SK-N-SH treated with all-trans-retinoic acid at 6 μM for 48 hours (cell line): ENCODE data around the gene PARD3.

Source experiments
- CREB5 ChIP-seq: fragments of 250-450 bp; sonication (Bioruptor Pico); IDR thresholded peaks from 2 replicates; pipeline ENCODE4 v1.5.1; 2020; ENCODE audit warnings: low read depth, mild to moderate bottlenecking, moderate library complexity
- ESRRG ChIP-seq: fragments of 250-450 bp; sonication (Bioruptor Pico); IDR thresholded peaks from 2 replicates; pipeline ENCODE4 v1.6.1; 2021; ENCODE audit warnings: mild to moderate bottlenecking
- GLIS3 ChIP-seq: fragments of 250-450 bp; sonication (Bioruptor Pico); IDR thresholded peaks from 2 replicates; pipeline ENCODE4 v1.5.0; 2020; ENCODE audit warnings: mild to moderate bottlenecking, moderate library complexity
- OSR1 ChIP-seq: fragments of 250-450 bp; sonication (Bioruptor Pico); IDR thresholded peaks from 2 replicates; pipeline ENCODE4 v1.8.0; 2022; ENCODE audit warnings: moderate library complexity, mild to moderate bottlenecking, inconsistent platforms
- PATZ1 ChIP-seq: fragments of 250-450 bp; sonication (Bioruptor Pico); IDR thresholded peaks from 2 replicates; pipeline ENCODE4 v1.8.0; 2020; ENCODE audit warnings: mild to moderate bottlenecking, moderate library complexity, borderline replicate concordance
- POU6F1 ChIP-seq: fragments of 250-450 bp; sonication (Bioruptor Pico); IDR thresholded peaks from 2 replicates; pipeline ENCODE4 v1.8.0; 2021; ENCODE audit warnings: low read depth, mild to moderate bottlenecking, moderate library complexity, borderline replicate concordance
- PPARA ChIP-seq: fragments of 250-450 bp; sonication (Bioruptor Pico); IDR thresholded peaks from 2 replicates; pipeline ENCODE4 v1.5.0; 2020; ENCODE audit warnings: mild to moderate bottlenecking, borderline replicate concordance
- RARB ChIP-seq: fragments of 250-450 bp; sonication (Bioruptor Pico); IDR thresholded peaks from 2 replicates; pipeline ENCODE4 v1.8.0; 2021; ENCODE audit warnings: mild to moderate bottlenecking, moderate library complexity
- TCF4 ChIP-seq: fragments of 250-450 bp; sonication (Bioruptor Pico); IDR thresholded peaks from 2 replicates; pipeline ENCODE4 v1.8.0; 2021; ENCODE audit warnings: mild to moderate bottlenecking, moderate library complexity, borderline replicate concordance
- TOX ChIP-seq: fragments of 250-450 bp; sonication (Bioruptor Pico); IDR thresholded peaks from 2 replicates; pipeline ENCODE4 v1.8.0; 2021; ENCODE audit warnings: mild to moderate bottlenecking, moderate library complexity, borderline replicate concordance
- ZFP30 ChIP-seq: fragments of 450-650 bp; formaldehyde crosslinking; IDR thresholded peaks from 2 replicates; pipeline ENCODE4 v1.5.0; 2022; ENCODE audit warnings: mild to moderate bottlenecking, moderate library complexity
- ZNF70 ChIP-seq: fragments of 450-650 bp; formaldehyde crosslinking; IDR thresholded peaks from 2 replicates; pipeline ENCODE4 v1.5.0; 2020; ENCODE audit warnings: mild to moderate bottlenecking, moderate library complexity
- ZNF8 ChIP-seq: fragments of 450-650 bp; formaldehyde crosslinking; IDR thresholded peaks from 2 replicates; pipeline ENCODE4 v1.5.0; 2020; ENCODE audit warnings: mild to moderate bottlenecking, moderate library complexity

GRCh38 chr10:34348021-34348420, 467.1 kb downstream of the PARD3 start:
- TF ChIP-seq ZFP30 (CRISPR knock-in tag) (no peak), OSR1 (CRISPR knock-in tag) (no peak), PATZ1 (CRISPR knock-in tag) (no peak), TCF4 (CRISPR knock-in tag) (no peak), PPARA (CRISPR knock-in tag) (no peak), RARB (no peak), CREB5 (CRISPR knock-in tag) (no peak), TOX (CRISPR knock-in tag) (no peak), ZNF8 (no peak), ESRRG (CRISPR knock-in tag) (no peak), ZNF70 (CRISPR knock-in tag) (no peak), GLIS3 (CRISPR knock-in tag) (no peak), POU6F1 (CRISPR knock-in tag) (no peak)
